Heart left ventricle (tissue), 16 donors: ENCODE results near the gene PPP2R5D. TPM values are rescaled to one million over a fixed set of nuclear protein-coding genes. Genes with fewer than 3 reads are reported as not detected.

ENCODE experiments used
- ATAC-seq, 4 donors: fragments of 200-7000 bp; cut with Tn5 transposase; one replicate each; pipeline ENCODE4 v1.9.1; 2020 to 2022; ENCODE audit warnings: moderate library complexity in 4 of 4, mild to moderate bottlenecking in 3 of 4, moderate number of reproducible peaks in 1 of 4
- DNase-seq, 5 donors: peaks; one replicate each; pipeline ENCODE4 v3.0.0-alpha.2; 2020
- H3K27ac ChIP-seq, 12 donors: fragments of 200-600 bp; sonication (generic) in 4 of 12; one replicate each; pipeline versions ENCODE4 v1.5.0 to v1.8.0; 2016 to 2022; ENCODE audit warnings: mild to moderate bottlenecking in 2 of 12
- H3K27me3 ChIP-seq, 9 donors: fragments of 200-600 bp; sonication (generic) in 2 of 9; one replicate each; pipeline versions ENCODE4 v1.5.1 to v1.8.0; 2016 to 2022; ENCODE audit warnings: mild to moderate bottlenecking in 3 of 9
- H3K36me3 ChIP-seq, 9 donors: fragments of 200-600 bp; sonication (generic) in 2 of 9; one replicate each; pipeline versions ENCODE4 v1.5.0 to v1.8.0; 2018 to 2022; ENCODE audit warnings: mild to moderate bottlenecking in 2 of 9
- H3K4me1 ChIP-seq, 12 donors: fragments of 200-600 bp; sonication (generic) in 4 of 12; one replicate each; pipeline versions ENCODE4 v1.5.0 to v1.8.0; 2016 to 2022; ENCODE audit warnings: mild to moderate bottlenecking in 3 of 12
- H3K4me3 ChIP-seq, 12 donors: fragments of 200-600 bp; sonication (generic) in 4 of 12; one replicate each; pipeline versions ENCODE4 v1.5.0 to v1.8.0; 2017 to 2022; ENCODE audit warnings: mild to moderate bottlenecking in 9 of 12, moderate library complexity in 4 of 12
- H3K9me3 ChIP-seq, 12 donors: fragments of 200-600 bp; sonication (generic) in 4 of 12; one replicate each; pipeline versions ENCODE4 v1.5.0 to v1.8.0; 2016 to 2022; ENCODE audit warnings: mild to moderate bottlenecking in 1 of 12
- POLR2A ChIP-seq, 2 donors: fragments of 450-650 bp; IDR thresholded peaks; one replicate each; pipeline ENCODE4 v1.6.1; 2017; ENCODE audit warnings: antibody characterized with exemption in 2 of 2, mild to moderate bottlenecking in 2 of 2, moderate library complexity in 2 of 2
- WGBS, 4 donors: extraction: QIAGEN DNeasy Blood & Tissue Kit in 2 of 4; methylation state at CpG; one replicate each; pipeline versions ENCODE4 v1.1.5 to v1.1.7; 2013 to 2018; 5-methylcytosine and 5-hydroxymethylcytosine counted together
- intact Hi-C, 10 donors: fragments of 100-400 bp; cut with DNase I; formaldehyde crosslinking; loops; one replicate each; pipeline versions ENCODE4 v1.11.1 to v1.14.2; 2022
- polyA plus RNA-seq, 2 donors: library from polyadenylated mRNA; stranded (reverse); fragments of 200-250 nt; gene quantifications; one replicate each; pipeline ENCODE4 v1.2.3, GENCODE V29; 2013
- total RNA-seq, 9 donors: library from RNA; depleted of rRNA in 2 of 9; stranded (reverse); fragments of >200 nt in 2 of 9; fragmentation: NEBNext Ultra II Directional in 3 of 9; extraction: Animal tissue kit (Norgen Biotek cat#: 25700) in 3 of 9; gene quantifications; one replicate each; pipeline versions ENCODE4 v1.1.0 to v1.2.4, GENCODE V29; 2016 to 2023
- TF ChIP-seq, protein P1 (sequence below), 12 donors: fragments of 200-600 bp; sonication (generic) in 4 of 12; IDR thresholded peaks; one replicate each; pipeline versions ENCODE4 v1.5.0 to v1.8.0; 2018 to 2022; ENCODE audit warnings: antibody characterized with exemption in 12 of 12, mild to moderate bottlenecking in 5 of 12
- donor health status: ischemic (EF 13 %, LVEDD 7.1; RV severe dilation, severe dysfunction).
- donor health status: healthy with polysubstance abuse.
- donor health status: DM: no; HTN: yes; CAD: no.
- donor health status: DM: no; HTN: no; CAD: no.
- donor health status: ischemic (EF 25% LVEDD 6.9; RV normal size, moderate dysfunction).
- donor health status: ischemic (EF 25% LVEDD 5.7; RV mildly dilated, moderate dysfunction).
- donor health status: healthy.
- donor health status: DM: yes; HTN: yes; CAD: no.
- donor health status: ischemic (EF 35%, LVEDD 5.7; RV mildly dilated, moderate dysfunction).
- donor health status: nonischemic (EF 11% LVEDD 7.7; RV severe dilation, severe dysfunction).
- donor health status: DM: yes; HTN: yes; CAD: no.
- donor health status: PGD.
- donor health status: ischemic (EF 29% LVEDD 5.4; RV normal size, mild dysfunction).
- donor health status: nonischemic (EF 23%, LVEDD 6.1; RV moderate dilation, normal function).

Gene PPP2R5D
- total and polyA plus RNA-seq, 11 donors, result 21.4 to 51.3 (median 35.1) TPM

DNA sequence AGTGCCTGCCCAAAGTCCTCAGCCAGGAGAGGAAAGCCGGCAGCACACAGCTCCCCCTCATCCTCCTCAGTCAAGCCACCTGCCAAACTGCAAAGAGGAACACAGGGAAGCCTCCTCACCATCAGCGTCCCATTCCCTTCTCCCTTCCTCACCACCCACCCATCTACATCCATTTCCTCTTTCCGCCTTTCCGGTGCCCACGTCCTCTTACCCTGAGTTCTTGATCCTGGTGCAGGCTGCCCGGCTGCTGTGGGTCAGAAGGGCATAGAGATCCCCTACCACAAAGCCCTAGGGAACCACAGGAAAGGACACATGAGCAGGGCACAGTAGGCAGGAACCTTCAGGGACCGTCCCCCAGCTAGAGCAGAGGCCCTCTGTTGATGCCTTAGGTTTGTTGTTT, 17.8 kb upstream of the PPP2R5D start:
- H3K4me3 ChIP-seq, result no peak overlapping the region
- TF ChIP-seq, protein P1, sequence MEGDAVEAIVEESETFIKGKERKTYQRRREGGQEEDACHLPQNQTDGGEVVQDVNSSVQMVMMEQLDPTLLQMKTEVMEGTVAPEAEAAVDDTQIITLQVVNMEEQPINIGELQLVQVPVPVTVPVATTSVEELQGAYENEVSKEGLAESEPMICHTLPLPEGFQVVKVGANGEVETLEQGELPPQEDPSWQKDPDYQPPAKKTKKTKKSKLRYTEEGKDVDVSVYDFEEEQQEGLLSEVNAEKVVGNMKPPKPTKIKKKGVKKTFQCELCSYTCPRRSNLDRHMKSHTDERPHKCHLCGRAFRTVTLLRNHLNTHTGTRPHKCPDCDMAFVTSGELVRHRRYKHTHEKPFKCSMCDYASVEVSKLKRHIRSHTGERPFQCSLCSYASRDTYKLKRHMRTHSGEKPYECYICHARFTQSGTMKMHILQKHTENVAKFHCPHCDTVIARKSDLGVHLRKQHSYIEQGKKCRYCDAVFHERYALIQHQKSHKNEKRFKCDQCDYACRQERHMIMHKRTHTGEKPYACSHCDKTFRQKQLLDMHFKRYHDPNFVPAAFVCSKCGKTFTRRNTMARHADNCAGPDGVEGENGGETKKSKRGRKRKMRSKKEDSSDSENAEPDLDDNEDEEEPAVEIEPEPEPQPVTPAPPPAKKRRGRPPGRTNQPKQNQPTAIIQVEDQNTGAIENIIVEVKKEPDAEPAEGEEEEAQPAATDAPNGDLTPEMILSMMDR (IDR thresholded peaks at IDR 0.05), result no peak
- TF ChIP-seq POLR2A (IDR thresholded peaks at IDR 0.05), result no peak

GRCh38 chr6:42967228-42967627, 17.1 kb upstream of the PPP2R5D start:
- Histone ChIP-seq H3K27ac (no peak overlapping the region), H3K4me3 (no peak overlapping the region), H3K4me1 (peaks cover 0 to 11% (median 0%) of the 10 kb centered on the region in 12 donors), H3K36me3 (peaks cover 0 to 78% (median 55%) of the 10 kb centered on the region in 9 donors), H3K27me3 (no peaks in the 10 kb centered on the region), H3K9me3 (no peaks in the 10 kb centered on the region)
- TF ChIP-seq, protein P1 (IDR thresholded peaks at IDR 0.05), result no peak
- TF ChIP-seq POLR2A (IDR thresholded peaks at IDR 0.05), result no peak
- 92 to 100% (median 94%) methylated on average over 5 to 11 of the region's 11 CpGs for WGBS, 4 donors
- ATAC-seq (no peak), DNase-seq (no peak)
- intact Hi-C loops, result no loop called here

More for the DNA sequence above, 17.8 kb upstream of the PPP2R5D start:
- Histone ChIP-seq H3K9me3 (no peaks in the 10 kb centered on the region), H3K4me1 (peaks cover 0 to 9% (median 0%) of the 10 kb centered on the region in 12 donors), H3K27me3 (no peaks in the 10 kb centered on the region), H3K36me3 (peaks cover 0 to 83% (median 55%) of the 10 kb centered on the region in 9 donors), H3K27ac (no peak overlapping the region)
- WGBS, 4 donors, result 81 to 83% (median 81%) methylated on average over 7 of the region's 7 CpGs
- intact Hi-C loops, result no loop called here
- no peak for ATAC-seq
- DNase-seq, result no peak

DNA sequence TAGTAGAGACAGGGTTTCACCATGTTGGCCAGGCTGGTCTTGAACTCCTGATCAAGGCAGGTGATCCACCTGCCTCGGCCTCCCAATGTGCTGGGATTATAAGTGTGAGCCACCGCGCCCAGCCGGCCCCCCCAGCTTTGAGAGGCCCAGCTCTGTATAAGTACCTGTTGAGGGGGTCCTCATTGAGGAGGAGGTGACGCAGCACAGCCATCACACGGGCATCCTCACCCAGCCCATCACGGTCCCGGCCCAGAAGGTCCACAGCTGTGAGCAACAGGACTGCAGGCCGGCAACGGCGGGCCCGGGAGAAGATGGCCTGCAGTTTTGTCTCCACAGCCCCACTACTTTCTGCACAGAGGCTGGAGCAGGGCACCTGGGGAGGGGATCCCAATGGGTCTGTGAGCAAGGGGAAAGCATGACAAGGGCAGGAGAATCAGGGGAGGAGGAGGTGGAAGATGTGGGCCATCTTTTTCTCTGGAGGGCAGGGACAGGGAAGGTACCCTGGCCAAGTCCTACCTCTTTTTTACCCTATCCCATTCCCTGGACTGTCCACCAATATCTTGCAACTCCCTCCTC, 16.2 kb upstream of the PPP2R5D start:
- Histone ChIP-seq H3K4me1 (peaks cover 0 to 11% (median 0%) of the 10 kb centered on the region in 12 donors), H3K9me3 (no peaks in the 10 kb centered on the region), H3K36me3 (peaks cover 0 to 73% (median 51%) of the 10 kb centered on the region in 9 donors), H3K27ac (no peak overlapping the region), H3K4me3 (no peak overlapping the region), H3K27me3 (no peaks in the 10 kb centered on the region)
- TF ChIP-seq POLR2A (IDR thresholded peaks at IDR 0.05), result no peak
- TF ChIP-seq, protein P1 (IDR thresholded peaks at IDR 0.05), result no peak
- intact Hi-C loops, result no loop called here
- WGBS, 4 donors, result 95 to 98% (median 96%) methylated on average over 12 of the region's 12 CpGs
- DNase-seq (no peak), ATAC-seq (no peak)

GRCh38 chr6:42968783-42969182, 15.6 kb upstream of the PPP2R5D start:
- DNase-seq (no peak), ATAC-seq (no peak)
- Histone ChIP-seq H3K9me3 (no peaks in the 10 kb centered on the region), H3K36me3 (peaks cover 0 to 73% (median 50%) of the 10 kb centered on the region in 9 donors), H3K27ac (no peak overlapping the region), H3K4me1 (peaks cover 0 to 11% (median 0%) of the 10 kb centered on the region in 12 donors), H3K4me3 (no peak overlapping the region), H3K27me3 (no peaks in the 10 kb centered on the region)
- WGBS, 4 donors, result 81 to 94% (median 85%) methylated on average over 4 of the region's 4 CpGs
- intact Hi-C loops, result no loop called here
- no peak for TF ChIP-seq POLR2A (IDR thresholded peaks at IDR 0.05)
- TF ChIP-seq, protein P1 (IDR thresholded peaks at IDR 0.05), result no peak
